Inflammatory macrophage treated with lipopolysaccharide for 1 hour (primary cell): ENCODE measurements around the gene MIR17HG.
"Not testable (repeated sequence)": the region's sequence is repeated elsewhere in the genome, so short reads cannot be mapped to it uniquely, and the experiment has no call there.

Experiments used
- DNase-seq, 2 donors: peaks; one replicate each; pipeline ENCODE4 v3.0.0-alpha.2; 2020 to 2022

MIR17HG gene

GRCh38 chr13:91347202-91347995 is at the start of gene MIR17HG:
Gene MIR17HG (plus strand): TSS chr13:91347687.
- peak; percentile 88 to 89 for DNase-seq

GRCh38 chr13:91298060-91298459 is 49.4 kb upstream of the MIR17HG start:
- DNase-seq = no peak

- peak; percentile 21 to 50 for DNase-seq
Measured at GRCh38 chr13:91302111-91302510, 45.4 kb upstream of the MIR17HG start.

GRCh38 chr13:91303031-91303430 is 44.5 kb upstream of the MIR17HG start:
- DNase-seq = no peak

GRCh38 chr13:91304741-91305140 is 42.7 kb upstream of the MIR17HG start:
- DNase-seq = no peak

GRCh38 chr13:91305652-91306051 is 41.8 kb upstream of the MIR17HG start:
- DNase-seq = no peak

- DNase-seq = no peak
Measured at GRCh38 chr13:91307887-91308286, 39.6 kb upstream of the MIR17HG start.

GRCh38 chr13:91308299-91308698 is 39.2 kb upstream of the MIR17HG start:
- DNase-seq = no peak

- DNase-seq = no peak
Measured at GRCh38 chr13:91311491-91311890, 36.0 kb upstream of the MIR17HG start.

- no peak for DNase-seq
Measured at GRCh38 chr13:91312324-91312723, 35.2 kb upstream of the MIR17HG start.

GRCh38 chr13:91313103-91313502 is 34.4 kb upstream of the MIR17HG start:
- DNase-seq = peak; percentile 10 to 28

GRCh38 chr13:91313581-91313980 is 33.9 kb upstream of the MIR17HG start:
- no peak for DNase-seq

- DNase-seq = no peak
Measured at GRCh38 chr13:91314888-91315287, 32.6 kb upstream of the MIR17HG start.

GRCh38 chr13:91318886-91319285 is 28.6 kb upstream of the MIR17HG start:
- no peak for DNase-seq

- DNase-seq = no peak
Measured at GRCh38 chr13:91319996-91320395, 27.5 kb upstream of the MIR17HG start.

GRCh38 chr13:91320990-91321389 is 26.5 kb upstream of the MIR17HG start:
- DNase-seq = not testable (repeated sequence)

GRCh38 chr13:91323349-91323748 is 24.1 kb upstream of the MIR17HG start:
- no peak for DNase-seq

- no peak for DNase-seq
Measured at GRCh38 chr13:91326146-91326545, 21.3 kb upstream of the MIR17HG start.

GRCh38 chr13:91328726-91329125 is 18.8 kb upstream of the MIR17HG start:
- DNase-seq = no peak

GRCh38 chr13:91329733-91330132 is 17.8 kb upstream of the MIR17HG start:
- peak; percentile 59 for DNase-seq

GRCh38 chr13:91331047-91331915 is 16.2 kb upstream of the MIR17HG start:
- no peak for DNase-seq

- DNase-seq = no peak
Measured at GRCh38 chr13:91346062-91346461, 1.4 kb upstream of the MIR17HG start.

GRCh38 chr13:91346850-91347201 is 661 bp upstream of the MIR17HG start:
- peak in 1 of 2 donors; percentile 3 for DNase-seq
